Uterus (tissue), 2 donors: ENCODE results near the gene MECP2.

ENCODE experiments used
- POLR2A ChIP-seq, 2 donors: fragments of 450-650 bp; IDR thresholded peaks; one replicate each; pipeline ENCODE4 v1.6.1; 2016; ENCODE audit warnings: antibody characterized with exemption in 2 of 2, mild to moderate bottlenecking in 1 of 2, moderate library complexity in 1 of 2
- TF ChIP-seq, protein P1 (sequence below), 4 experiments: fragments of 200-600 bp in 2 of 4; fragments of 450-650 bp in 2 of 4; sonication (generic) in 2 of 4; IDR thresholded peaks; one replicate each; pipeline ENCODE4 v1.5.1; 2016 to 2019; ENCODE audit warnings: antibody characterized with exemption in 4 of 4, mild to moderate bottlenecking in 2 of 4, moderate library complexity in 1 of 4

- TF ChIP-seq, protein P1, sequence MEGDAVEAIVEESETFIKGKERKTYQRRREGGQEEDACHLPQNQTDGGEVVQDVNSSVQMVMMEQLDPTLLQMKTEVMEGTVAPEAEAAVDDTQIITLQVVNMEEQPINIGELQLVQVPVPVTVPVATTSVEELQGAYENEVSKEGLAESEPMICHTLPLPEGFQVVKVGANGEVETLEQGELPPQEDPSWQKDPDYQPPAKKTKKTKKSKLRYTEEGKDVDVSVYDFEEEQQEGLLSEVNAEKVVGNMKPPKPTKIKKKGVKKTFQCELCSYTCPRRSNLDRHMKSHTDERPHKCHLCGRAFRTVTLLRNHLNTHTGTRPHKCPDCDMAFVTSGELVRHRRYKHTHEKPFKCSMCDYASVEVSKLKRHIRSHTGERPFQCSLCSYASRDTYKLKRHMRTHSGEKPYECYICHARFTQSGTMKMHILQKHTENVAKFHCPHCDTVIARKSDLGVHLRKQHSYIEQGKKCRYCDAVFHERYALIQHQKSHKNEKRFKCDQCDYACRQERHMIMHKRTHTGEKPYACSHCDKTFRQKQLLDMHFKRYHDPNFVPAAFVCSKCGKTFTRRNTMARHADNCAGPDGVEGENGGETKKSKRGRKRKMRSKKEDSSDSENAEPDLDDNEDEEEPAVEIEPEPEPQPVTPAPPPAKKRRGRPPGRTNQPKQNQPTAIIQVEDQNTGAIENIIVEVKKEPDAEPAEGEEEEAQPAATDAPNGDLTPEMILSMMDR (IDR thresholded peaks at IDR 0.05): no peak
- TF ChIP-seq POLR2A (IDR thresholded peaks at IDR 0.05): no peak
These were observed 39.7 kb downstream of the MECP2 start for GRCh38 chrX:154057791-154058190.
